Uterus (tissue), 4 donors: ENCODE data around the gene PACRG. TPM values are rescaled to one million over a fixed set of nuclear protein-coding genes. Genes with fewer than 3 reads are reported as not detected.

Experiments used
- DNase-seq, 2 donors: peaks; one replicate each; pipeline ENCODE4 v3.0.0-alpha.2; 2019 to 2020
- H3K27ac ChIP-seq, 2 donors: fragments of 200-600 bp; sonication (generic); 1 replicate in 1 of 2; 2 replicates in 1 of 2; pipeline ENCODE4 v1.5.1; 2016 to 2018
- H3K27me3 ChIP-seq, 2 donors: fragments of 200-600 bp; sonication (generic); one replicate each; pipeline ENCODE4 v1.5.1; 2018 to 2019; ENCODE audit warnings: control low read depth in 1 of 2
- H3K36me3 ChIP-seq, 2 donors: fragments of 200-600 bp; sonication (generic); one replicate each; pipeline ENCODE4 v1.5.1; 2019; ENCODE audit warnings: control low read depth in 1 of 2
- H3K4me1 ChIP-seq, 2 donors: fragments of 200-600 bp; sonication (generic); one replicate each; pipeline ENCODE4 v1.5.1; 2018 to 2019; ENCODE audit warnings: control low read depth in 1 of 2
- H3K4me3 ChIP-seq, 2 donors: fragments of 200-600 bp; sonication (generic); 1 replicate in 1 of 2; 2 replicates in 1 of 2; pipeline ENCODE4 v1.5.1; 2018 to 2019; ENCODE audit warnings: mild to moderate bottlenecking in 1 of 2
- H3K9me3 ChIP-seq, 2 donors: fragments of 200-600 bp; sonication (generic); one replicate each; pipeline ENCODE4 v1.5.1; 2019; ENCODE audit warnings: control low read depth in 1 of 2
- POLR2A ChIP-seq, 2 donors: fragments of 450-650 bp; IDR thresholded peaks; one replicate each; pipeline ENCODE4 v1.6.1; 2016; ENCODE audit warnings: antibody characterized with exemption in 2 of 2, mild to moderate bottlenecking in 1 of 2, moderate library complexity in 1 of 2
- intact Hi-C: fragments of 100-400 bp; cut with DNase I; formaldehyde crosslinking; loops from one replicate; pipeline ENCODE4 v1.15.1; 2023; ENCODE audit warnings: low total_unique reads
- total RNA-seq, 4 donors: library from RNA; depleted of rRNA in 3 of 4; stranded (reverse); fragments of >200 nt in 3 of 4; gene quantifications; one replicate each; pipeline versions ENCODE4 v1.1.0 to v1.2.4, GENCODE V29; 2014 to 2023
- TF ChIP-seq, protein P1 (sequence below), 4 experiments: fragments of 200-600 bp in 2 of 4; fragments of 450-650 bp in 2 of 4; sonication (generic) in 2 of 4; IDR thresholded peaks; one replicate each; pipeline ENCODE4 v1.5.1; 2016 to 2019; ENCODE audit warnings: antibody characterized with exemption in 4 of 4, mild to moderate bottlenecking in 2 of 4, moderate library complexity in 1 of 4
- donor health status: DM: yes; HTN: yes; CAD: no.

Gene PACRG
- total RNA-seq, 4 donors from 2014 or later: 4.6 to 12.3 (median 7.5) TPM

DNA sequence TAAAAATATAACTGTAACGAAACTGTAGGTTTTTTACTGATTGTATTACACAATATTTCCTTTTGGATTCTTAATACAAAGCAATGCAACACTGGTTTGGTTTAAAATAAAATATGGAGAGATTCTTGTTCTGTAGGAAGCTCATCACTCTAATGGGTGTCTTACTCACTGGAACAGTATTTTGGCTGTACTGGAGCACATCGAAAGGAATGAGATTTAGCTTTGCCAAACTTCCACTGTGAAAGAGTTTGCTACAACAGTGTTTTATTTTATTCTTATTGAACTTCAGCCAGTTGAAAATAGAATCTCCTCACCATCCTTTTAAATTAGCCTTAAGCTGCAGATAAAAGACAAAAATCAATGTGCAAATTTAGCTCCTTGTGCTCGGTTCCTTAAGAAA is 456.0 kb downstream of the PACRG start:
- intact Hi-C loops: no loop called here
- TF ChIP-seq, protein P1, sequence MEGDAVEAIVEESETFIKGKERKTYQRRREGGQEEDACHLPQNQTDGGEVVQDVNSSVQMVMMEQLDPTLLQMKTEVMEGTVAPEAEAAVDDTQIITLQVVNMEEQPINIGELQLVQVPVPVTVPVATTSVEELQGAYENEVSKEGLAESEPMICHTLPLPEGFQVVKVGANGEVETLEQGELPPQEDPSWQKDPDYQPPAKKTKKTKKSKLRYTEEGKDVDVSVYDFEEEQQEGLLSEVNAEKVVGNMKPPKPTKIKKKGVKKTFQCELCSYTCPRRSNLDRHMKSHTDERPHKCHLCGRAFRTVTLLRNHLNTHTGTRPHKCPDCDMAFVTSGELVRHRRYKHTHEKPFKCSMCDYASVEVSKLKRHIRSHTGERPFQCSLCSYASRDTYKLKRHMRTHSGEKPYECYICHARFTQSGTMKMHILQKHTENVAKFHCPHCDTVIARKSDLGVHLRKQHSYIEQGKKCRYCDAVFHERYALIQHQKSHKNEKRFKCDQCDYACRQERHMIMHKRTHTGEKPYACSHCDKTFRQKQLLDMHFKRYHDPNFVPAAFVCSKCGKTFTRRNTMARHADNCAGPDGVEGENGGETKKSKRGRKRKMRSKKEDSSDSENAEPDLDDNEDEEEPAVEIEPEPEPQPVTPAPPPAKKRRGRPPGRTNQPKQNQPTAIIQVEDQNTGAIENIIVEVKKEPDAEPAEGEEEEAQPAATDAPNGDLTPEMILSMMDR (IDR thresholded peaks at IDR 0.05): no peak
- no peak for TF ChIP-seq POLR2A (IDR thresholded peaks at IDR 0.05)
- Histone ChIP-seq H3K27ac (no peak overlapping the region), H3K9me3 (no peaks in the 10 kb centered on the region), H3K4me3 (no peak overlapping the region), H3K4me1 (no peaks in the 10 kb centered on the region), H3K36me3 (no peaks in the 10 kb centered on the region), H3K27me3 (no peaks in the 10 kb centered on the region)
- DNase-seq: no peak

DNA sequence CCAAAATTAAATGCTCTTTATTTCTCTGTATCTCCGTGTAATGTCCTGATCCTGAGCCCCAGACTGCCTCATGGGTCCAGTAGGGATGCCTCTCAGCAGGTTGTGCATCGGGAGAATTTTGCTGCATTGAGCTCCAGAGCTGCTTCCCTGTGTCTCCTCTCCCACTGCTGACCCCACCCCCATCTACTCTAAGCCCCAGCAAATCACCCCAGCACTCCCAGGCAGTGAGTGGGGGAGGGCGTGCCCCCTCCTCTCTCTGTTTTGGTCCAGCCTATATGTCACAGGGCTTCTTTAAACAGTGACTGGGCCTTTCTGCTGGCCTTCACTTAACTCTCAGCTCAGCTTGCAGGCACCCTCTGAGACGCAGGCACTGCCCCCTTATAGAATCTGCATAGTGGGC is 458.0 kb downstream of the PACRG start:
- TF ChIP-seq, protein P1 (IDR thresholded peaks at IDR 0.05): no peak
- TF ChIP-seq POLR2A (IDR thresholded peaks at IDR 0.05): no peak
- intact Hi-C loops: no loop called here

DNA sequence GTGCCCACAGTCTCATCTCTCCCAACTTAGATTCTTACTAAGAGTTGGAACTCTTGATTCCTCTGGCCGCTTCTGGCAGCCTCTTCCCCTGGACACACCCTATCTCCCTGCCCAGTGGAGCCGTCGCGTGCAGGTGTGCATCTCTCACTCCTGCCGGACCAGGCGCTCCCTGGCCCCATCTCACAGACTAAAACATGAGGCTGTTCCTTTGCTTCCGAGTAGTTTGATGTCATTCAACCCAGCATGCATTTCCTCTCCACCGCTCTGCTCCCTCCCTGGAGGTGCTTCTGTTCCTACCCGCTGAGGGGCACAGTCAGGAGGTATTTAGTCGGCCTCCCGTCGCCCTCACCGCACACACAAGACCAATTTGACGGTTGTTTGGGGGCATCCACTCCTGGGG is 458.8 kb downstream of the PACRG start:
- Histone ChIP-seq H3K4me1 (no peaks in the 10 kb centered on the region), H3K27ac (no peak overlapping the region), H3K36me3 (no peaks in the 10 kb centered on the region), H3K9me3 (no peaks in the 10 kb centered on the region), H3K4me3 (no peak overlapping the region), H3K27me3 (no peaks in the 10 kb centered on the region)
- TF ChIP-seq POLR2A (IDR thresholded peaks at IDR 0.05): no peak
- TF ChIP-seq, protein P1 (IDR thresholded peaks at IDR 0.05): no peak
- intact Hi-C loops: no loop called here
- no peak for DNase-seq

More for the DNA sequence above, 458.0 kb downstream of the PACRG start:
- H3K27me3 ChIP-seq: no peaks in the 10 kb centered on the region
- no peak for DNase-seq
- no peaks in the 10 kb centered on the region for H3K9me3 ChIP-seq
- H3K36me3 ChIP-seq: no peaks in the 10 kb centered on the region
- H3K27ac ChIP-seq: no peak overlapping the region
- H3K4me3 ChIP-seq: no peak overlapping the region
- no peaks in the 10 kb centered on the region for H3K4me1 ChIP-seq

DNA sequence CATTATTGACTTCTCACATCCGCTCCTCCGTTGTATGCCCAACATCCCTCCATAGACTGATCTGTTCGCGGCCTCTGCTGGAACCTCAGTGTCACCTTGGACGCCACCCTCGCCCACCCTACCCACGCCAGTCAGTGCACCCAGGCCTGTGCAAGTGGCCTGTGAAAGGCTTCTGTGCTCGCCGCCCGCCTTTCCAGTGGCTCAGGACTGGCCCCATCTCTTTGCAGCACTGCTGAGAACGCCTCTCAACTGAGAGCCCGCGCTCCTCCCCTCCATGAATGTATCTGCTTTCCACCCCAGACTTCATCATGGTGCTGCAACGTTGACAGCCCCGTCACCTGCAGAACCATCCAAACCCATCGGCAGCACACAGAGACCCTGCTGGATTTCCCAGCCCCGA is 459.4 kb downstream of the PACRG start:
- DNase-seq: no peak
- Histone ChIP-seq H3K4me3 (no peak overlapping the region), H3K27ac (no peak overlapping the region), H3K4me1 (no peaks in the 10 kb centered on the region), H3K36me3 (no peaks in the 10 kb centered on the region), H3K9me3 (no peaks in the 10 kb centered on the region), H3K27me3 (no peaks in the 10 kb centered on the region)
- intact Hi-C loops: no loop called here
- TF ChIP-seq, protein P1 (IDR thresholded peaks at IDR 0.05): no peak
- TF ChIP-seq POLR2A (IDR thresholded peaks at IDR 0.05): no peak

DNA sequence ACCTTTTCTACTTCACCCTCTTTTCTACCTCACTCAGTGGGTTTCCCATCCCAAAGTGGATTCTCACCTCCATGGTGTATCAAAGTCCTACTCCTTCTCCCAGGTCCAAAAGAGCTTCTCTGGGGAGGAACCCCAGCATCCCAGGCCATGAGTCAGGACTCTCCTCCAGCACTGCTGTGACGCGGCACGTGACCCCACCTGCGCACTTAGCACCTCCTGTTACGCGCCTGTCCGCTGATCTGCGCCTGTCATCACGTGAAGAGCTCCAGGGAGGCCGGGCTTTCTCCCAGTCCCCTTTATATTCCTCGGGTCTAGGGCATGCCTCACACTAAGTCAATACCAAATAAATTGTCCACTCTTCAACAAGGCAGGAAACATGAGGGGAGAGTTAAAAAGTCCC is 459.8 kb downstream of the PACRG start:
- Histone ChIP-seq H3K4me3 (no peak overlapping the region), H3K36me3 (no peaks in the 10 kb centered on the region), H3K9me3 (no peaks in the 10 kb centered on the region), H3K27me3 (no peaks in the 10 kb centered on the region), H3K27ac (no peak overlapping the region), H3K4me1 (no peaks in the 10 kb centered on the region)
- intact Hi-C loops: no loop called here
- TF ChIP-seq, protein P1 (IDR thresholded peaks at IDR 0.05): no peak
- TF ChIP-seq POLR2A (IDR thresholded peaks at IDR 0.05): no peak
- no peak for DNase-seq
